GM23338 (cell line): Measurements from ENCODE around the gene PIWIL4. TPM values are rescaled to one million over a fixed set of nuclear protein-coding genes. Genes with fewer than 3 reads are reported as not detected.

Experiments used
- ATAC-seq: fragments of 200-7000 bp; cut with Tn5 transposase; 3 replicates; pipeline ENCODE4 v1.9.1; 2020
- DNase-seq: peaks from one replicate; pipeline ENCODE4 v3.0.0-alpha.2; 2015; ENCODE audit warnings: low spot score
- H2AFZ ChIP-seq: fragments of 200-600 bp; sonication (generic); 2 replicates; pipeline ENCODE4 v1.8.0; 2016; ENCODE audit warnings: antibody characterized with exemption, mild to moderate bottlenecking, moderate library complexity
- H3F3A ChIP-seq: fragments of 200-600 bp; sonication (generic); replicated peaks from 2 replicates; pipeline ENCODE4 v1.8.0; 2017; ENCODE audit warnings: antibody characterized with exemption, mixed run types, low read depth
- H3K27ac ChIP-seq: fragments of 200-600 bp; sonication (generic); 2 replicates; pipeline ENCODE4 v1.6.1; 2016; ENCODE audit warnings: low read depth
- H3K27me3 ChIP-seq: fragments of 200-600 bp; sonication (generic); 2 replicates; pipeline ENCODE4 v1.8.0; 2016; ENCODE audit warnings: mild to moderate bottlenecking, mixed run types, moderate library complexity; ENCODE audit not compliant: insufficient read depth
- H3K36me3 ChIP-seq: fragments of 200-600 bp; sonication (generic); 2 replicates; pipeline ENCODE4 v1.8.0; 2016; ENCODE audit warnings: mild to moderate bottlenecking; ENCODE audit not compliant: insufficient read depth
- H3K4me1 ChIP-seq: fragments of 200-600 bp; sonication (generic); 2 replicates; pipeline ENCODE4 v1.8.0; 2016; ENCODE audit warnings: mild to moderate bottlenecking, moderate library complexity; ENCODE audit not compliant: insufficient read depth
- H3K4me2 ChIP-seq: fragments of 200-600 bp; sonication (generic); 2 replicates; pipeline ENCODE4 v1.7.1; 2017; ENCODE audit warnings: mixed run types
- H3K4me3 ChIP-seq: fragments of 200-600 bp; sonication (generic); 2 replicates; pipeline ENCODE4 v1.6.1; 2016; ENCODE audit warnings: mixed run types
- H3K79me2 ChIP-seq: fragments of 200-600 bp; sonication (generic); replicated peaks from 2 replicates; pipeline ENCODE4 v1.8.0; 2017; ENCODE audit warnings: mild to moderate bottlenecking; ENCODE audit not compliant: insufficient read depth
- H3K9me2 ChIP-seq: fragments of 200-600 bp; sonication (generic); 2 replicates; pipeline ENCODE4 v1.8.0; 2017; ENCODE audit not compliant: insufficient read depth
- H4K20me1 ChIP-seq: fragments of 200-600 bp; sonication (generic); replicated peaks from 2 replicates; pipeline ENCODE4 v1.8.0; 2017; ENCODE audit warnings: mild to moderate bottlenecking; ENCODE audit not compliant: insufficient read depth
- H3K27ac Mint-ChIP-seq: 2 replicates; pipeline ENCODE4 v1.8.0; 2020; ENCODE audit warnings: inconsistent platforms, mild to moderate bottlenecking, moderate library complexity, mixed read lengths
- H3K27me3 Mint-ChIP-seq: 3 replicates; pipeline ENCODE4 v1.8.0; 2022; ENCODE audit warnings: low read depth, mild to moderate bottlenecking, moderate library complexity, mixed read lengths, inconsistent platforms; ENCODE audit not compliant: insufficient read depth, poor library complexity
- H3K36me3 Mint-ChIP-seq: 3 replicates; pipeline ENCODE4 v1.8.0; 2021; ENCODE audit warnings: low read depth, mild to moderate bottlenecking, inconsistent platforms, moderate library complexity, mixed read lengths
- H3K4me1 Mint-ChIP-seq: 3 replicates; pipeline ENCODE4 v1.8.0; 2020; ENCODE audit warnings: mild to moderate bottlenecking, inconsistent platforms, mixed read lengths
- H3K4me3 Mint-ChIP-seq: 3 replicates; pipeline ENCODE4 v1.8.0; 2021; ENCODE audit warnings: moderate library complexity, mild to moderate bottlenecking, inconsistent platforms, mixed read lengths
- H3K9me3 Mint-ChIP-seq: 3 replicates; pipeline ENCODE4 v1.8.0; 2020; ENCODE audit warnings: moderate library complexity, mild to moderate bottlenecking, inconsistent platforms, mixed read lengths
- CREB1 ChIP-seq: fragments of 250-450 bp; sonication (Bioruptor Pico); IDR thresholded peaks from 2 replicates; pipeline ENCODE4 v1.5.0; 2020; ENCODE audit warnings: low read depth, mild to moderate bottlenecking, moderate library complexity
- EZH2 ChIP-seq: fragments of 200-600 bp; sonication (generic); IDR thresholded peaks from one replicate; pipeline ENCODE4 v1.8.0; 2017; ENCODE audit warnings: antibody characterized with exemption, mild to moderate bottlenecking, low read depth; ENCODE audit not compliant: unreplicated experiment
- EZH2phosphoT487 ChIP-seq: fragments of 200-600 bp; sonication (generic); IDR thresholded peaks from one replicate; pipeline ENCODE4 v1.8.1; 2018; ENCODE audit warnings: antibody characterized with exemption; ENCODE audit not compliant: unreplicated experiment
- JUNB ChIP-seq: IDR thresholded peaks from one replicate; pipeline ENCODE4 v1.6.1; 2016; ENCODE audit warnings: antibody characterized with exemption; ENCODE audit not compliant: unreplicated experiment
- NANOG ChIP-seq: IDR thresholded peaks from 2 replicates; pipeline ENCODE4 v1.6.1; 2016; ENCODE audit warnings: antibody characterized with exemption, borderline replicate concordance
- POLR2AphosphoS5 ChIP-seq: IDR thresholded peaks from 2 replicates; pipeline ENCODE4 v1.6.1; 2016; ENCODE audit warnings: antibody characterized with exemption, low read depth
- STAT1 ChIP-seq: IDR thresholded peaks from one replicate; pipeline ENCODE4 v1.6.1; 2016; ENCODE audit warnings: antibody characterized with exemption; ENCODE audit not compliant: unreplicated experiment
- ZNF114 ChIP-seq: fragments of 250-450 bp; sonication (Bioruptor Pico); IDR thresholded peaks from 2 replicates; pipeline ENCODE4 v1.5.0; 2020; ENCODE audit warnings: mild to moderate bottlenecking, moderate library complexity
- ZNF331 ChIP-seq: fragments of 250-450 bp; sonication (Bioruptor Pico); IDR thresholded peaks from 2 replicates; pipeline ENCODE4 v1.5.0; 2020; ENCODE audit warnings: low read depth, mild to moderate bottlenecking, moderate library complexity
- polyA plus RNA-seq: library from polyadenylated mRNA; unstranded; fragments of >200 nt; fragmentation: Nextera tagmentation; extraction: Ambion mirVana; gene quantifications from 2 replicates; pipeline ENCODE4 v1.2.1, GENCODE V29; 2016
- total RNA-seq: library from RNA; depleted of rRNA; stranded (reverse); fragments of >200 nt; shearing (Covaris generic); gene quantifications from 2 replicates; pipeline ENCODE4 v1.2.3, GENCODE V29; 2014
- TF ChIP-seq, protein P1 (sequence below), 2 experiments: fragments of 200-600 bp in 1 of 2; sonication (generic) in 1 of 2; conservative IDR thresholded peaks; 2 replicates each; pipeline versions ENCODE4 v1.5.1 to v1.6.1; 2016 to 2017; ENCODE audit warnings: antibody characterized with exemption in 2 of 2, low read depth in 2 of 2, mild to moderate bottlenecking in 2 of 2, moderate library complexity in 1 of 2
- TF ChIP-seq, protein P2 (sequence below): fragments of 250-450 bp; sonication (Bioruptor Pico); IDR thresholded peaks from 2 replicates; pipeline ENCODE4 v1.5.0; 2020; ENCODE audit warnings: mild to moderate bottlenecking, moderate library complexity
- TF ChIP-seq, protein P3 (sequence below): IDR thresholded peaks from one replicate; pipeline ENCODE4 v1.6.1; 2018; ENCODE audit warnings: antibody characterized with exemption; ENCODE audit not compliant: unreplicated experiment
- TF ChIP-seq, protein P4 (sequence below): IDR thresholded peaks from 2 replicates; pipeline ENCODE4 v1.6.1; 2016; ENCODE audit warnings: antibody characterized with exemption

The PIWIL4 gene
- total and polyA plus RNA-seq, 2 experiments from 2014 or later: 0.23 to 0.66 TPM

DNA sequence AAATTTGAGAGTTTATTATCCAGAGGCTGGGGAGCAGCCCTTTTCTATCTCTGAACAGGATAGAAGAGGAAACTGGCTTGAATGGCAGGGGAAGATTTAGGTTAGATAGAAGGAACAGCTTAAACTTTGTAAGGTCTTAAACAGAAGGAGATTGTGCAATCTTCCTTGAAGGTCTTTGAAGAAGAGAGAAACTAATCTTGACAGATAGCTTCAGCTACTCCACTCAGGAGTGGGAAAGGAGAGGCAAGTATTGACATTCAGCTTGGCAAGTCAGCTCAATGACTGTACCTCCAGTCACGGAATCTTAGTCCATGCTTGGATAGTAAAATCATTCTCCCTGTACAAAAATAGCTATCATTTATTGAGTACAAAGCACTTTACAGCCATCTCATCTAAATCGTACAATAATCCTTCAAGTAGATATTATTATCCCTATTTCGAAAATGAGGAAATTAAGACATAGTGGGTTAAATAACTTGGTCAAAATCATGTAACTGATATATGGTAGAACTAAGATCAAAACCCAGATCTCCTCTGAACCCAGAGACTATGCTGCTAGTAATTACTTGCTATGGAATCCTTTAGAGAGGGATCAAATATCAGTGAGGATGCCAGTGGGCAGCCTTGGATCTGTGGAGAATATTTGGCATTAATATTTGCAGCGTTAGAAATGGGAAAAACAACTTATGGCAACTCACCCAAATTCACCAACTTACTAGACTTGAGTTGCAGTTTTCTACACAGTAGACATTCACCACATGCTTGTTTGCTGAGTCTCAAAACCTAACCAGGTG is 40.3 kb upstream of the PIWIL4 start:
- H3K79me2 ChIP-seq: no peaks in the 10 kb centered on the region
- H3K36me3 ChIP-seq: no peaks in the 10 kb centered on the region
- H3K27ac ChIP-seq: no peak overlapping the region
- H3K27me3 ChIP-seq: no peaks in the 10 kb centered on the region; the same call in 1 of the 2 replicates
- Mint-ChIP-seq H3K27me3 (peaks cover 5% of the 10 kb centered on the region), H3K4me3 (no peak overlapping the region), H3K27ac (no peak overlapping the region), H3K4me1 (no peaks in the 10 kb centered on the region), H3K9me3 (no peaks in the 10 kb centered on the region), H3K36me3 (no peaks in the 10 kb centered on the region)
- H3K9me2 ChIP-seq: no peaks in the 10 kb centered on the region
- no peaks in the 10 kb centered on the region for H3K4me1 ChIP-seq
- ATAC-seq (no peak), DNase-seq (no peak)
- H3K4me3 ChIP-seq: no peak overlapping the region
- H2AFZ ChIP-seq: no peak overlapping the region; the same call in 1 of the 2 replicates
- H3K4me2 ChIP-seq: no peak overlapping the region
- no peaks in the 10 kb centered on the region for H4K20me1 ChIP-seq
- no peaks in the 10 kb centered on the region for H3F3A ChIP-seq
- TF ChIP-seq EZH2: no peak
- no peak for TF ChIP-seq NANOG
- TF ChIP-seq, protein P1, sequence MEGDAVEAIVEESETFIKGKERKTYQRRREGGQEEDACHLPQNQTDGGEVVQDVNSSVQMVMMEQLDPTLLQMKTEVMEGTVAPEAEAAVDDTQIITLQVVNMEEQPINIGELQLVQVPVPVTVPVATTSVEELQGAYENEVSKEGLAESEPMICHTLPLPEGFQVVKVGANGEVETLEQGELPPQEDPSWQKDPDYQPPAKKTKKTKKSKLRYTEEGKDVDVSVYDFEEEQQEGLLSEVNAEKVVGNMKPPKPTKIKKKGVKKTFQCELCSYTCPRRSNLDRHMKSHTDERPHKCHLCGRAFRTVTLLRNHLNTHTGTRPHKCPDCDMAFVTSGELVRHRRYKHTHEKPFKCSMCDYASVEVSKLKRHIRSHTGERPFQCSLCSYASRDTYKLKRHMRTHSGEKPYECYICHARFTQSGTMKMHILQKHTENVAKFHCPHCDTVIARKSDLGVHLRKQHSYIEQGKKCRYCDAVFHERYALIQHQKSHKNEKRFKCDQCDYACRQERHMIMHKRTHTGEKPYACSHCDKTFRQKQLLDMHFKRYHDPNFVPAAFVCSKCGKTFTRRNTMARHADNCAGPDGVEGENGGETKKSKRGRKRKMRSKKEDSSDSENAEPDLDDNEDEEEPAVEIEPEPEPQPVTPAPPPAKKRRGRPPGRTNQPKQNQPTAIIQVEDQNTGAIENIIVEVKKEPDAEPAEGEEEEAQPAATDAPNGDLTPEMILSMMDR (conservative IDR thresholded peaks at IDR 0.05; ENCODE audit: low read depth in 2 of 2): no peak
- TF ChIP-seq CREB1 (CRISPR knock-in tag): no peak
- no peak for TF ChIP-seq JUNB
- TF ChIP-seq, protein P2, sequence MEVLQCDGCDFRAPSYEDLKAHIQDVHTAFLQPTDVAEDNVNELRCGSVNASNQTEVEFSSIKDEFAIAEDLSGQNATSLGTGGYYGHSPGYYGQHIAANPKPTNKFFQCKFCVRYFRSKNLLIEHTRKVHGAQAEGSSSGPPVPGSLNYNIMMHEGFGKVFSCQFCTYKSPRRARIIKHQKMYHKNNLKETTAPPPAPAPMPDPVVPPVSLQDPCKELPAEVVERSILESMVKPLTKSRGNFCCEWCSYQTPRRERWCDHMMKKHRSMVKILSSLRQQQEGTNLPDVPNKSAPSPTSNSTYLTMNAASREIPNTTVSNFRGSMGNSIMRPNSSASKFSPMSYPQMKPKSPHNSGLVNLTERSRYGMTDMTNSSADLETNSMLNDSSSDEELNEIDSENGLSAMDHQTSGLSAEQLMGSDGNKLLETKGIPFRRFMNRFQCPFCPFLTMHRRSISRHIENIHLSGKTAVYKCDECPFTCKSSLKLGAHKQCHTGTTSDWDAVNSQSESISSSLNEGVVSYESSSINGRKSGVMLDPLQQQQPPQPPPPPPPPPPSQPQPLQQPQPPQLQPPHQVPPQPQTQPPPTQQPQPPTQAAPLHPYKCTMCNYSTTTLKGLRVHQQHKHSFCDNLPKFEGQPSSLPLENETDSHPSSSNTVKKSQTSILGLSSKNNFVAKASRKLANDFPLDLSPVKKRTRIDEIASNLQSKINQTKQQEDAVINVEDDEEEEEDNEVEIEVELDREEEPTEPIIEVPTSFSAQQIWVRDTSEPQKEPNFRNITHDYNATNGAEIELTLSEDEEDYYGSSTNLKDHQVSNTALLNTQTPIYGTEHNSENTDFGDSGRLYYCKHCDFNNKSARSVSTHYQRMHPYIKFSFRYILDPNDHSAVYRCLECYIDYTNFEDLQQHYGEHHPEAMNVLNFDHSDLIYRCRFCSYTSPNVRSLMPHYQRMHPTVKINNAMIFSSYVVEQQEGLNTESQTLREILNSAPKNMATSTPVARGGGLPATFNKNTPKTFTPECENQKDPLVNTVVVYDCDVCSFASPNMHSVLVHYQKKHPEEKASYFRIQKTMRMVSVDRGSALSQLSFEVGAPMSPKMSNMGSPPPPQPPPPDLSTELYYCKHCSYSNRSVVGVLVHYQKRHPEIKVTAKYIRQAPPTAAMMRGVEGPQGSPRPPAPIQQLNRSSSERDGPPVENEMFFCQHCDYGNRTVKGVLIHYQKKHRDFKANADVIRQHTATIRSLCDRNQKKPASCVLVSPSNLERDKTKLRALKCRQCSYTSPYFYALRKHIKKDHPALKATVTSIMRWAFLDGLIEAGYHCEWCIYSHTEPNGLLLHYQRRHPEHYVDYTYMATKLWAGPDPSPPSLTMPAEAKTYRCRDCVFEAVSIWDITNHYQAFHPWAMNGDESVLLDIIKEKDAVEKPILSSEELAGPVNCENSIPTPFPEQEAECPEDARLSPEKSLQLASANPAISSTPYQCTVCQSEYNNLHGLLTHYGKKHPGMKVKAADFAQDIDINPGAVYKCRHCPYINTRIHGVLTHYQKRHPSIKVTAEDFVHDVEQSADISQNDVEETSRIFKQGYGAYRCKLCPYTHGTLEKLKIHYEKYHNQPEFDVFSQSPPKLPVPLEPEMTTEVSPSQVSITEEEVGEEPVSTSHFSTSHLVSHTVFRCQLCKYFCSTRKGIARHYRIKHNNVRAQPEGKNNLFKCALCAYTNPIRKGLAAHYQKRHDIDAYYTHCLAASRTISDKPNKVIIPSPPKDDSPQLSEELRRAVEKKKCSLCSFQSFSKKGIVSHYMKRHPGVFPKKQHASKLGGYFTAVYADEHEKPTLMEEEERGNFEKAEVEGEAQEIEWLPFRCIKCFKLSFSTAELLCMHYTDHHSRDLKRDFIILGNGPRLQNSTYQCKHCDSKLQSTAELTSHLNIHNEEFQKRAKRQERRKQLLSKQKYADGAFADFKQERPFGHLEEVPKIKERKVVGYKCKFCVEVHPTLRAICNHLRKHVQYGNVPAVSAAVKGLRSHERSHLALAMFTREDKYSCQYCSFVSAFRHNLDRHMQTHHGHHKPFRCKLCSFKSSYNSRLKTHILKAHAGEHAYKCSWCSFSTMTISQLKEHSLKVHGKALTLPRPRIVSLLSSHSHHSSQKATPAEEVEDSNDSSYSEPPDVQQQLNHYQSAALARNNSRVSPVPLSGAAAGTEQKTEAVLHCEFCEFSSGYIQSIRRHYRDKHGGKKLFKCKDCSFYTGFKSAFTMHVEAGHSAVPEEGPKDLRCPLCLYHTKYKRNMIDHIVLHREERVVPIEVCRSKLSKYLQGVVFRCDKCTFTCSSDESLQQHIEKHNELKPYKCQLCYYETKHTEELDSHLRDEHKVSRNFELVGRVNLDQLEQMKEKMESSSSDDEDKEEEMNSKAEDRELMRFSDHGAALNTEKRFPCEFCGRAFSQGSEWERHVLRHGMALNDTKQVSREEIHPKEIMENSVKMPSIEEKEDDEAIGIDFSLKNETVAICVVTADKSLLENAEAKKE: no peak
- TF ChIP-seq, protein P3, sequence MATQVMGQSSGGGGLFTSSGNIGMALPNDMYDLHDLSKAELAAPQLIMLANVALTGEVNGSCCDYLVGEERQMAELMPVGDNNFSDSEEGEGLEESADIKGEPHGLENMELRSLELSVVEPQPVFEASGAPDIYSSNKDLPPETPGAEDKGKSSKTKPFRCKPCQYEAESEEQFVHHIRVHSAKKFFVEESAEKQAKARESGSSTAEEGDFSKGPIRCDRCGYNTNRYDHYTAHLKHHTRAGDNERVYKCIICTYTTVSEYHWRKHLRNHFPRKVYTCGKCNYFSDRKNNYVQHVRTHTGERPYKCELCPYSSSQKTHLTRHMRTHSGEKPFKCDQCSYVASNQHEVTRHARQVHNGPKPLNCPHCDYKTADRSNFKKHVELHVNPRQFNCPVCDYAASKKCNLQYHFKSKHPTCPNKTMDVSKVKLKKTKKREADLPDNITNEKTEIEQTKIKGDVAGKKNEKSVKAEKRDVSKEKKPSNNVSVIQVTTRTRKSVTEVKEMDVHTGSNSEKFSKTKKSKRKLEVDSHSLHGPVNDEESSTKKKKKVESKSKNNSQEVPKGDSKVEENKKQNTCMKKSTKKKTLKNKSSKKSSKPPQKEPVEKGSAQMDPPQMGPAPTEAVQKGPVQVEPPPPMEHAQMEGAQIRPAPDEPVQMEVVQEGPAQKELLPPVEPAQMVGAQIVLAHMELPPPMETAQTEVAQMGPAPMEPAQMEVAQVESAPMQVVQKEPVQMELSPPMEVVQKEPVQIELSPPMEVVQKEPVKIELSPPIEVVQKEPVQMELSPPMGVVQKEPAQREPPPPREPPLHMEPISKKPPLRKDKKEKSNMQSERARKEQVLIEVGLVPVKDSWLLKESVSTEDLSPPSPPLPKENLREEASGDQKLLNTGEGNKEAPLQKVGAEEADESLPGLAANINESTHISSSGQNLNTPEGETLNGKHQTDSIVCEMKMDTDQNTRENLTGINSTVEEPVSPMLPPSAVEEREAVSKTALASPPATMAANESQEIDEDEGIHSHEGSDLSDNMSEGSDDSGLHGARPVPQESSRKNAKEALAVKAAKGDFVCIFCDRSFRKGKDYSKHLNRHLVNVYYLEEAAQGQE: no peak
- TF ChIP-seq, protein P4, sequence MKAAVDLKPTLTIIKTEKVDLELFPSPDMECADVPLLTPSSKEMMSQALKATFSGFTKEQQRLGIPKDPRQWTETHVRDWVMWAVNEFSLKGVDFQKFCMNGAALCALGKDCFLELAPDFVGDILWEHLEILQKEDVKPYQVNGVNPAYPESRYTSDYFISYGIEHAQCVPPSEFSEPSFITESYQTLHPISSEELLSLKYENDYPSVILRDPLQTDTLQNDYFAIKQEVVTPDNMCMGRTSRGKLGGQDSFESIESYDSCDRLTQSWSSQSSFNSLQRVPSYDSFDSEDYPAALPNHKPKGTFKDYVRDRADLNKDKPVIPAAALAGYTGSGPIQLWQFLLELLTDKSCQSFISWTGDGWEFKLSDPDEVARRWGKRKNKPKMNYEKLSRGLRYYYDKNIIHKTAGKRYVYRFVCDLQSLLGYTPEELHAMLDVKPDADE: no peak
- no peak for TF ChIP-seq POLR2AphosphoS5
- no peak for TF ChIP-seq ZNF114 (CRISPR knock-in tag)
- TF ChIP-seq EZH2phosphoT487: no peak
- no peak for TF ChIP-seq STAT1
- TF ChIP-seq ZNF331: no peak
